GM13976 (cell line): Measurements from ENCODE around the gene TTC24.

Experiments
- DNase-seq: peaks from one replicate; pipeline ENCODE4 v3.0.0; 2012; ENCODE audit warnings: low spot score
- CTCF ChIP-seq: IDR thresholded peaks from 2 replicates; pipeline ENCODE4 v1.5.1; 2012; ENCODE audit warnings: borderline replicate concordance, mild to moderate bottlenecking; ENCODE audit not compliant: insufficient read depth; ENCODE audit errors: extremely low read depth, missing control alignments, control extremely low read depth
- in situ Hi-C: fragments of 300-500 bp; cut with MboI; formaldehyde crosslinking; loops from one replicate; pipeline ENCODE4 v1.12.0; 2022; ENCODE audit warnings: low sequenced_read_pairs, mixed read lengths, inconsistent platforms; ENCODE audit not compliant: unreplicated experiment

Gene TTC24

GRCh38 chr1:156594190-156594589 lies 14.7 kb downstream of the TTC24 start:
- DNase-seq = no peak
- TF ChIP-seq CTCF = no peak
- in situ Hi-C loops = no loop called here

GRCh38 chr1:156595016-156595415 lies 15.5 kb downstream of the TTC24 start:
- in situ Hi-C loops = no loop called here
- TF ChIP-seq CTCF = no peak
- no peak for DNase-seq

GRCh38 chr1:156596426-156596825 lies 16.9 kb downstream of the TTC24 start:
- TF ChIP-seq CTCF = no peak
- no peak for DNase-seq
- in situ Hi-C loops = no loop called here

GRCh38 chr1:156598125-156598524 lies 18.6 kb downstream of the TTC24 start:
- TF ChIP-seq CTCF = no peak
- no peak for DNase-seq
- in situ Hi-C loops = no loop called here

- in situ Hi-C loops = no loop called here
- no peak for DNase-seq
- no peak for TF ChIP-seq CTCF
These were observed 19.4 kb downstream of the TTC24 start for GRCh38 chr1:156598731-156599432.

GRCh38 chr1:156599811-156600210 lies 20.3 kb downstream of the TTC24 start:
- peak; percentile 7 for TF ChIP-seq CTCF
- in situ Hi-C loops = loop anchor here (10.0 kb wide), 1 partner anchor 215 kb away; no protein-coding TSS in a partner anchor
- peak; percentile 48 for DNase-seq
